NCI-H1092 (cell line): Measurements from ENCODE around the gene PRDX2.
"Not testable (repeated sequence)": the region's sequence is repeated elsewhere in the genome, so short reads cannot be mapped to it uniquely, and the experiment has no call there.

Source experiments
- DNase-seq: peaks from one replicate; lab custom pipeline; 2025; lab: John Stamatoyannopoulos, UW

PRDX2 gene

GRCh38 chr19:12825254-12826131, 23.9 kb upstream of the PRDX2 start:
- peak; percentile 14 for DNase-seq

- DNase-seq: no peak
These were observed 20.2 kb upstream of the PRDX2 start for GRCh38 chr19:12821761-12822160.

- DNase-seq: not testable (repeated sequence)
These were observed 16.2 kb upstream of the PRDX2 start for GRCh38 chr19:12817810-12818209.

- not testable (repeated sequence) for DNase-seq
These were observed 15.6 kb upstream of the PRDX2 start for GRCh38 chr19:12817188-12817587.

GRCh38 chr19:12815088-12815487, 13.5 kb upstream of the PRDX2 start:
- no peak for DNase-seq

GRCh38 chr19:12806242-12807081, 4.9 kb upstream of the PRDX2 start, which contains the start of gene RNASEH2A:
RNASEH2A (plus strand) TSS chr19:12806584; CDS start chr19:12806674, 90 bp downstream.
- DNase-seq: peak; percentile 88

GRCh38 chr19:12804051-12804450, 2.5 kb upstream of the PRDX2 start:
- no peak for DNase-seq

GRCh38 chr19:12802267-12803106, 887 bp upstream of the PRDX2 start:
- peak; percentile 56 for DNase-seq

- DNase-seq: no peak
These were observed 606 bp downstream of the PRDX2 start for GRCh38 chr19:12800923-12801465.

- DNase-seq: no peak
These were observed 1.2 kb downstream of the PRDX2 start for GRCh38 chr19:12800466-12800770.

GRCh38 chr19:12799742-12800465, 1.7 kb downstream of the PRDX2 start:
- no peak for DNase-seq

- not testable (repeated sequence) for DNase-seq
These were observed 4.0 kb downstream of the PRDX2 start for GRCh38 chr19:12797607-12798006.

GRCh38 chr19:12797141-12797587, 4.4 kb downstream of the PRDX2 start:
- no peak for DNase-seq

GRCh38 chr19:12796146-12797071, 5.2 kb downstream of the PRDX2 start:
- peak; percentile 68 for DNase-seq

GRCh38 chr19:12794971-12795381, 6.6 kb downstream of the PRDX2 start:
- DNase-seq: no peak

- no peak for DNase-seq
These were observed 7.2 kb downstream of the PRDX2 start for GRCh38 chr19:12794196-12794941.

- DNase-seq: peak; percentile 87
These were observed 8.1 kb downstream of the PRDX2 start for GRCh38 chr19:12793290-12794195.

GRCh38 chr19:12792853-12793289, 8.7 kb downstream of the PRDX2 start:
- no peak for DNase-seq
